ENCODE data around the gene PCSK4.
"Not testable (repeated sequence)": the region's sequence is repeated elsewhere in the genome, so short reads cannot be mapped to it uniquely, and the experiment has no call there.

Gene PCSK4

DNA sequence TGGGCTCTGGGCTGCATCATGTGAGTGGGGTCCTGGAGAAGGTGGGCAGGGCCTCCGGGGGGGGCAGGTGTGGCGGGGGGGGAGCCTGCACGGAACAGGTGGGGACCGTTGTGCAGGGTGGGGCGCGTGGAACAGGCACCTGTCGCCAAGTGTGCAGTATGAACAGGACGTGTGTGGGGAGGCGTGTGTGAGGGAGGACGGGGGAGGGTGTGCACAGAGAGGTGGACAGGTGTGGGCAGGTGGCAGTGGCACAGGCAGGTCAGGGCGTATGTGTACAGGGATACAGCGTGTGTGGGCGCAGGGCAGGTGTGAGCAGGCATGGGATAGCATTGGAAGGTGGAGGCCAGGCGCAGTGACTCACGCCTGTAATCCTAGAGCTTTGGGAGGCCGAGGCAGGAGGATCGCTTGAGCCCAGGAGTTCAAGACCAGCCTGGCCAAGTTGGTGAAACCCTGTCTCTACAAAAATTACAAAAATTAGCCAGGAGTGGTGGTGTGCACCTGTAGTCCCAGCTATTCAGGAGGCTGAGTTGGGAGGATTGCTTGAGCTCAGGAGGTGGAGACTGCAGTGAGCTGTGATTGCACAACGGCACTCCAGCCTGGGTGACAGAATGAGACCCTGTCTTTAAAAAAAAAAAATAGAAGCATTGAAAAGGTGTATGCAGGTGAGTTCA lies 37.0 kb upstream of the PCSK4 start:
- no peak overlapping the region for H2AFZ ChIP-seq (ENCODE audit: low read depth, low read length)
- H3K4me3 ChIP-seq (ENCODE audit: low read length) = no peak overlapping the region
- H3K27me3 ChIP-seq (ENCODE audit: insufficient read depth, low read length) = peaks cover 48% of the 10 kb centered on the region
- H3K9me3 ChIP-seq (ENCODE audit: low read length) = no peaks in the 10 kb centered on the region
- no peaks in the 10 kb centered on the region for H3K4me1 ChIP-seq (ENCODE audit: insufficient read depth, low read length)
- no peaks in the 10 kb centered on the region for H3K36me3 ChIP-seq (ENCODE audit: insufficient read depth, low read length)

DNA sequence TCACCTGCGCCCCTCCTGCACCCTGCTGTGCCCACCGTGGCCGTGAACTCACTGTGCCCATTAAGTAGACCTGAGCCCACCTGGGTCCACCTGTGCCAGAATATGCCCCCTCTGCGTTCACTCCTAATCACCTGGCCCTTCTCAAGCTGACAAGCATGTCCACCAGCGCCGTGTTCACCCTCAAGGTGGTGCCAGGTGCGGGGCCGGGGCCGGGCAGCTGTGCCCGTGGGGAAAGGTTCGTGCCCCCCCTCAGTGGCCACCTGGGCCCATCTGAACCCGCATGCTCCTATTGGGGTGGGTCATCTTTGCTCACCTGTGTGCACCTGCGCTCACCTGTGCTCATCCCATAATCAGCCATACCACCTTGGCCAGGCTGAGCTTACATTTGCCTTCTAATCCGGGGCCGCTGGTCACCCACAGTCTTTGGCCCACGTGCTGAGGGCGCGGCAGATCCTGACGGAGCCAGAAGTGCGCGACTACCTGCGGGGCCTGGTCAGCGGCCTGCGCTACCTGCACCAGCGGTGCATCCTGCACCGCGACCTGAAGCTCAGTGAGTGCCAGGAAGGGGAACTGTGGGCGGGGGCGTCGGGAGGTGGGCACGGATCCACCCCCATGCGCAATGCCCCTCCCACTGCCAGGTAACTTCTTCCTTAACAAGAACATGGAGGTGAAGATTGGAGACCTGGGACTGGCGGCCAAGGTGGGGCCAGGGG lies 36.1 kb upstream of the PCSK4 start:
- H3K27me3 ChIP-seq (ENCODE audit: insufficient read depth, low read length) = peaks cover 57% of the 10 kb centered on the region
- H3K9me3 ChIP-seq (ENCODE audit: low read length) = no peaks in the 10 kb centered on the region
- H2AFZ ChIP-seq (ENCODE audit: low read depth, low read length) = no peak overlapping the region
- no peaks in the 10 kb centered on the region for H3K36me3 ChIP-seq (ENCODE audit: insufficient read depth, low read length)
- no peak overlapping the region for H3K4me3 ChIP-seq (ENCODE audit: low read length)
- no peaks in the 10 kb centered on the region for H3K4me1 ChIP-seq (ENCODE audit: insufficient read depth, low read length)

DNA sequence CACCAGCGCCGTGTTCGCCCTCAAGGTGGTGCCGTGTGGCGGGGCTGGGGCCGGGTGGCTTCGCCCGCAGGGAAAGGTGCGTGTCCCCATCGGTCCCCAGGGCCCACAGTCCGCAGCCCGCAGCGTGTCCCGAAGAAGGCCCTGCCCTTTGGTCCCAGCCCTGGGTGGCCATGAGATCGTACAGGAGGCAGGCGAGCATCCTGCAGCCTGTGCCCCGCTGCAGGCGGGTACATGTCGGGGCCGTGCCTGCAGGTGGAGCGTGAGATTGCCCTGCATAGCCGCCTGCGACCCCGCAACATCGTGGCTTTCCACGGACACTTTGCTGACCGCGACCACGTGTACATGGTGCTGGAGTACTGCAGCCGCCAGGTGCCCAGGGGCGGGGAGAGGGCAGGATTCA lies 35.2 kb upstream of the PCSK4 start:
- H3K9me3 ChIP-seq (ENCODE audit: low read length) = no peaks in the 10 kb centered on the region
- H3K4me3 ChIP-seq (ENCODE audit: low read length) = no peak overlapping the region
- no peak overlapping the region for H2AFZ ChIP-seq (ENCODE audit: low read depth, low read length)
- H3K4me1 ChIP-seq (ENCODE audit: insufficient read depth, low read length) = no peaks in the 10 kb centered on the region
- H3K27me3 ChIP-seq (ENCODE audit: insufficient read depth, low read length) = peaks cover 58% of the 10 kb centered on the region
- no peaks in the 10 kb centered on the region for H3K36me3 ChIP-seq (ENCODE audit: insufficient read depth, low read length)

DNA sequence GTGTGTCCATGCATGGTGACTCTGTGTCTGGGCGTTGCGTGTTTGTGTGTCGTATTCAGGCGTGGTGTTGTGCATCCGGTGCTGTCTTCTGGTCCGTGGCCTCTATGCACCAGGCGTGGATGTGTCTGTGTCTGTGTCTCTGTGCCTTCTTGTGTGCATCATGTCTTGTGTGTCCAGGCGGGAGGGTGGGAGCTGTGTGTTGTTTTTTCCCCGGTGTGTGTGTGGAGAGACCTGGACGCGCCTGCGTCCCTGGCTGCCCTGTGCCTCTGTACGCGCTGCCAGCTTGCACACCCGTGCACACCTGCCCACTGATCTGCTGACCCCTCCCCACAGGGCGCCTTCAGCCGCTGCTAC lies 34.8 kb upstream of the PCSK4 start:
- Histone ChIP-seq H3K36me3 (ENCODE audit: insufficient read depth, low read length) (no peaks in the 10 kb centered on the region), H3K4me3 (ENCODE audit: low read length) (no peak overlapping the region), H3K27me3 (ENCODE audit: insufficient read depth, low read length) (peaks cover 57% of the 10 kb centered on the region), H3K4me1 (ENCODE audit: insufficient read depth, low read length) (no peaks in the 10 kb centered on the region), H2AFZ (ENCODE audit: low read depth, low read length) (no peak overlapping the region), H3K9me3 (ENCODE audit: low read length) (no peaks in the 10 kb centered on the region)

DNA sequence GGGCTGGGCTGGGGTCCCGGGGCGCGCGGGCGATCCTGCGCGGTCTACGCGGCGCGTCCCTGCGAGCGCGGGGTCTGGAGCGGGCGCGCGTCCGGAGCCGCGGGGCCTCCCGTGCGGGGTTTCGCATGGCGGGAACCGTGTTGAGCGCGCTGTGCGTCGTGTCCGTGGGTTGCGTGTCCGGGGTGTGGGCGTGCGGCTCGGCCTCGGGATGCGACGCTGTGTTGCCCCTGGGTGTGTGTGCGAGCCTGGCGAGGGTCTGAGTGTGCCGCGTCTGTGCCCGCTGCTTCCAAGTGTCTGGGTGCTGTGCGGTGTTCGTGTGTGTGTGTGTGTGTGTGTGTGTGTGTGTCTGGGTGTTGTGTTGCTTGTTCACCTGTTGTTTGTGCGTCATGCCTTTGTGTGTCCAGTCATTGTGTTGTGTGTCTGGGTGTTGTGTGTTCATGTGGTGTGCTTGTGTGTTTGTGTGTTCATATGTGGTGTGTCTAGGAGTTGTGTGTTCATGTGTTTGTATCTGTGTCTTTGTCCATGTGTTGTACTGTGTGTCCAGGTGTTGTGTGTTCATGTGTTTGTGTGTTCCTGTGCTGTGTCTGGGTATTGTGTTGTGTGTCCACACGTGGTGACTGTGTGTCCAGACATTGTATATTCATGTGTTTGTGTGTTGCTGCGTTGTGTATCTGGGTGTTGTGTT lies 34.3 kb upstream of the PCSK4 start:
- H3K36me3 ChIP-seq (ENCODE audit: insufficient read depth, low read length) = no peaks in the 10 kb centered on the region
- no peaks in the 10 kb centered on the region for H3K9me3 ChIP-seq (ENCODE audit: low read length)
- H3K4me1 ChIP-seq (ENCODE audit: insufficient read depth, low read length) = no peaks in the 10 kb centered on the region
- peak overlapping the region; percentile 22 for H3K4me3 ChIP-seq (ENCODE audit: low read length)
- H2AFZ ChIP-seq (ENCODE audit: low read depth, low read length) = no peak overlapping the region
- H3K27me3 ChIP-seq (ENCODE audit: insufficient read depth, low read length) = peaks cover 54% of the 10 kb centered on the region

DNA sequence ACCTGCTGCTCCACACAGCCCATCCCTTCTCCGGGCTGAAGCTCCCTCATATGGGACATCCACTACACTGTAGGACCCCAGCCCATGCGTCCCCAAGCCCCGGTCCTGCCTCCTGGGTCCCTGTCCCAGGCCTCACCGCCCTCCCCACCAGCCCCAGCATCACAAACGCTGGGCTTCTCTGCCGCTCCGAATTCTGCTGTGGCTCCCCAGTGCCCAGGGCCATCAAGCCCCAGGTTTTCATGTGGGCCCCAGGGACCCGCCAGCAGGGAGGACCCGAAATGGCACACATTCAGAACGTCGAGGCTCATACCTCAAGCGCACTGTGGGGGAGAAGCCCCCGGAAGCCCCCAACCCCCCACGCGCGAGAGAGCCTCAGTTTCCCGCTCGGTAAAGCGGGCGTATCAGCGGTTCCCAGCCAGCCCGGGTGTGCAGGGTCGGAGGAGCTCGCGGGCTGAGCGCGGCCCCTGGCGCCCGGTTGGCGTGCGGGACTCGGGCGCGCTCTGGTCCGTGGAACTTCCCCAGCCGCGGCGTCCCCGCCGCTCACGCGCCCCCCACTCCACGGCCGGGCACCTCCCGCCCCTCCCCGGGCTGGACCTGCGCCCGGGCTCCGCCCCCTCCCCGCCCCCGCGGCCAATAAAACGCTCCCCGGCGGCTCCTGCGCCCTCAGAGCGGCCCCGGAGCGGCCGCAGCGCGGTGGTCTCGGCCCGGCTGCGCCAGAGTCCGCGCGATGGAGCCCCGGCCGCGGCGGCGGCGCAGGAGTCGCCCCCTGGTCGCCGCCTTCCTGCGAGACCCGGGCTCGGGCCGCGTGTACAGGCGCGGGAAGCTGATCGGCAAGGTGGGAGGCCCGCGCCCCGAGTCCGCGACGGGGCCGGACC lies 33.5 kb upstream of the PCSK4 start, which contains the start of gene PLK5:
TSS of gene PLK5 (plus strand) at position 666 of the 875 bp plus-strand sequence. CDS start 2,920 bp downstream, outside the sequence.
- H3K36me3 ChIP-seq (ENCODE audit: insufficient read depth, low read length) = no peaks in the 10 kb centered on the region
- H3K4me3 ChIP-seq (ENCODE audit: low read length) = peak within 1 kb of the TSS; percentile 22
- peaks cover 51% of the 10 kb centered on the region for H3K27me3 ChIP-seq (ENCODE audit: insufficient read depth, low read length)

DNA sequence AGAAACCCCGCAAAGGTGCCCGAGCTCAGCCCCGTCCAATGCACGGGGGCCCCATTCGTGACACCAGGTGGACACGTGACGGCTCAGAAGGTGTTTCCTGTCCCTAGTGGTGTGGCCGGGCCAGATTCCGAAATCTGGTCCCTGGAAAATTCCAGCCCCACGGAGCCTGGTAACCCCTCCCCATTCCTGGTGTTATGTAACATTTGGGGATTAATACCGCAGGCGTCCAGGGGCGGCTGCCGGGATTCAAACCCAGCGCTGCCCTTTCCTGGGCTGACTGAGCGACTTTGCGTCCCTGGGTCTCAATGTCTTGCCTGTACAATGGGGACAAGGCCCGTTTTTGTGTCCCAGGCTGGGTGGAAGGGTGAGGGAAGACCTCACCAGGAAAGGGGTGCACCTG lies 32.7 kb upstream of the PCSK4 start:
- Histone ChIP-seq H3K36me3 (ENCODE audit: insufficient read depth, low read length) (no peaks in the 10 kb centered on the region), H3K9me3 (ENCODE audit: low read length) (no peaks in the 10 kb centered on the region), H3K4me3 (ENCODE audit: low read length) (no peak overlapping the region), H3K4me1 (ENCODE audit: insufficient read depth, low read length) (no peaks in the 10 kb centered on the region), H2AFZ (ENCODE audit: low read depth, low read length) (no peak overlapping the region), H3K27me3 (ENCODE audit: insufficient read depth, low read length) (peaks cover 55% of the 10 kb centered on the region)

More for the DNA sequence above, 33.5 kb upstream of the PCSK4 start, which contains the start of gene PLK5:
- H3K9me3 ChIP-seq (ENCODE audit: low read length) = no peaks in the 10 kb centered on the region
- no peaks in the 10 kb centered on the region for H3K4me1 ChIP-seq (ENCODE audit: insufficient read depth, low read length)
- no peak within 1 kb of the TSS for H2AFZ ChIP-seq (ENCODE audit: low read depth, low read length)

DNA sequence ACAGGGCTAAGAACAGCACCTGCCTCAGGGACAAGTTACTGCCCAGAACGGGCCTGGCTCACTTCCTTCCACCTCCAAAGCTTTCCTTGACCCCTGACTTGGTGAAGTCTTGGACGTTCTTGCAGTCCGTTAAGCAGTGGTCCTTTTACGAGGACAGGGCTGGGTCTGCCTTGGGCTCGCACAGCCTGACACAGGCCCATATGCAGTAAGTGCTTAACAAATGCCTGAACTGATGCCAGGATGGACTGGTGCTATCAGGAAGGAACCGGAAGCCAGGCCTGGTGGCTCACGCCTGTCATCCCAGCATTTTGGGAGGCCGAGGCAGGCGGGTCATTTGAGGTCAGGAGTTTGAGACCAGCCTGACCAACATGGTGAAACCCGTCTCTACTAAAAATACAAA lies 31.9 kb upstream of the PCSK4 start:
- H3K4me1 ChIP-seq (ENCODE audit: insufficient read depth, low read length) = no peaks in the 10 kb centered on the region
- H2AFZ ChIP-seq (ENCODE audit: low read depth, low read length) = no peak overlapping the region
- no peak overlapping the region for H3K4me3 ChIP-seq (ENCODE audit: low read length)
- peaks cover 54% of the 10 kb centered on the region for H3K27me3 ChIP-seq (ENCODE audit: insufficient read depth, low read length)
- H3K36me3 ChIP-seq (ENCODE audit: insufficient read depth, low read length) = no peaks in the 10 kb centered on the region
- H3K9me3 ChIP-seq (ENCODE audit: low read length) = no peaks in the 10 kb centered on the region

DNA sequence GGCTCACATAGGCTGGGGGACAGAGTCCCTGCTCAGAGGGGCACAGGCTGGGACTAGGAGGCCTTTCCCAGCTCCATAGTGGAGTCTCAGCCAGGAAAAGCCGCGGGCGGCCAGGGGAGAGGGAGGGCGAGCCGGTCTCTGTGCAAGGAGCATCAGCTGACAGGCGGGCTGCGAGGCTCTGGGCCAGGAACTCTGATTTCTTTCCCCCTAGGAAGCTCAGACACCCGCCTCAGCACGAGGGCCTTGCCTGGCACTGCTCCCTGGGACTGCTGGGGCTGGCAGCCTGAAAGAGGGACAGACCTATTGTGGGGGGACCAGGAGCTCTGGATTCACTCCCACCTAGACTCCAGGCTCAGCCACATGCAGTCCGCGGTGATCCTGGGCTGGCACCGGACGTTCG lies 31.5 kb upstream of the PCSK4 start:
- Histone ChIP-seq H3K36me3 (ENCODE audit: insufficient read depth, low read length) (no peaks in the 10 kb centered on the region), H3K4me3 (ENCODE audit: low read length) (no peak overlapping the region), H2AFZ (ENCODE audit: low read depth, low read length) (no peak overlapping the region), H3K4me1 (ENCODE audit: insufficient read depth, low read length) (no peaks in the 10 kb centered on the region), H3K9me3 (ENCODE audit: low read length) (no peaks in the 10 kb centered on the region), H3K27me3 (ENCODE audit: insufficient read depth, low read length) (peaks cover 52% of the 10 kb centered on the region)

DNA sequence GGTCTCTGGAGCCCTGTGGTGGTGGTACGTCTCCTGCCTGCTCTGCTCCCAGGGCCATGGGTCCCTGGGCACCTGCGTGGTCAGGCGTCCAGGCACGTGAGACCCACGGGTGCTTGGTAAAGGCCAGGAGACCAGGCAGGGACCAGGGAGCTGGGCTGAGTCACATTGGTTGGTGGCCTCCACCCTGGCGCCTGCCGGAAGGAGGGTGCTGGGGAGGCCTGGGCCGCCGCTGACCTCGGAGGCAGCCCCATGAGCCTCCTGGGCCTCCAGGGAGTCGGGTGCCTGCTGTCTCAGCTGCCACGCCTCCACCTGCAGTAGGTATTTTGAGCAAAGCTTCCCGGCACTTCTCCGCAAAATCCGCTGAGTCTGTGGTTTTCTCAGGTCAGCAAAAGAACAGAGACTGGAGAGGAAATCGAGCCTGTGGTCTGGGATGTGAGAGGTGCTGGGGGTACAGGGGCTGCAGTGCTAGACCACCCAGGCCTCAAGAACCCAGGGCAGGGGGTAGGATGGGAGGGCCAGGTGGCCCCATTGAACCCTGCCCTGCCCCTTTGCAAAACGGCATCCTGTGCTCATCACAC lies 30.1 kb upstream of the PCSK4 start:
- H3K27me3 ChIP-seq (ENCODE audit: insufficient read depth, low read length) = peaks cover 41% of the 10 kb centered on the region
- peaks cover 4% of the 10 kb centered on the region for H3K9me3 ChIP-seq (ENCODE audit: low read length)
- H3K36me3 ChIP-seq (ENCODE audit: insufficient read depth, low read length) = no peaks in the 10 kb centered on the region
- no peak overlapping the region for H2AFZ ChIP-seq (ENCODE audit: low read depth, low read length)
- H3K4me3 ChIP-seq (ENCODE audit: low read length) = no peak overlapping the region
- H3K4me1 ChIP-seq (ENCODE audit: insufficient read depth, low read length) = no peaks in the 10 kb centered on the region

DNA sequence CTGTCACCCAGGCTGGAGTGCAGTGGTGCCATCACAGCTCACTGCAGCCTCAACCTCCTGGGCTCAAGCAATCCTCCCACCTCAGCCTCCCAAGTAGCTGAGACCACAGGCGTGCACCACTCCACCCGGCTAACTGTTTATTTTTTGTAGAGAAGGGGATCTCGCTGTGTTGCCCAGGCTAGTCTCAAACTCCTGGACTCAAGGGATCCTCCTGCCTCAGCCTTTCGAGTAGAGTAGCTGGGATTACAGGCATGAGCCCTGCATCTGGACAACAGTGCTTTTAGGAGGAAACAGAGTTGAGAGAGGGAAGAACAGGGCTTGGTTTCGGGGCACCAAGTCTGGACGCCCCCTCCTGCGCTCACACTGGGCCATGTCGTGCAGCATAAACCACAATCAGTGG lies 29.7 kb upstream of the PCSK4 start:
- not testable (repeated sequence) for H3K4me1 ChIP-seq (ENCODE audit: insufficient read depth, low read length); H2AFZ ChIP-seq (ENCODE audit: low read depth, low read length); H3K9me3 ChIP-seq (ENCODE audit: low read length); H3K4me3 ChIP-seq (ENCODE audit: low read length); H3K36me3 ChIP-seq (ENCODE audit: insufficient read depth, low read length)
- H3K27me3 ChIP-seq (ENCODE audit: insufficient read depth, low read length) = peaks cover 39% of the 10 kb centered on the region

DNA sequence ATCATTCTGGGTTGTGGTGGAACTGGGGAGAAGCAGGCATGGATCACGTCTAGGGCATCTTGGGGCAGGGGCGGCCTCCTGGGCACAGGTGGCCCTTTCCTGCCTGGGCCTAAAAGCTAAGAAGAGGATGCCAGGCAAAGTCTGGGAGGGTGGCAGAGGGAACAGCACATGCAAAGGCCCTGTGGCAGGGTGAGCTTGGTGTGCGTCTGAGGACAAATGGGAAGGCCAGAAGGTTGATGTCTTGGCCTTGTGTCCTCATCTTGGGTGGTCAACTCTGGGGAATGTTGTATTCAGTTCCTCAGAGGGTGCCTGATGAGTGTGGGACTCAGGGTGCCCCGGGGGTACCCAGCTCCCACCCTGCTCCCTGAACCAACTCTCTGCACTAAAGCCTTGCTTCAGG lies 28.3 kb upstream of the PCSK4 start:
- H2AFZ ChIP-seq (ENCODE audit: low read depth, low read length) = no peak overlapping the region
- H3K27me3 ChIP-seq (ENCODE audit: insufficient read depth, low read length) = peaks cover 40% of the 10 kb centered on the region
- H3K4me1 ChIP-seq (ENCODE audit: insufficient read depth, low read length) = no peaks in the 10 kb centered on the region
- H3K9me3 ChIP-seq (ENCODE audit: low read length) = peaks cover 4% of the 10 kb centered on the region
- H3K4me3 ChIP-seq (ENCODE audit: low read length) = no peak overlapping the region
- H3K36me3 ChIP-seq (ENCODE audit: insufficient read depth, low read length) = no peaks in the 10 kb centered on the region
